ENCODE data around the gene UNC119B.
A peak's percentile ranks its signal among the peaks of the same experiment; 100 is the strongest.

The UNC119B gene

DNA sequence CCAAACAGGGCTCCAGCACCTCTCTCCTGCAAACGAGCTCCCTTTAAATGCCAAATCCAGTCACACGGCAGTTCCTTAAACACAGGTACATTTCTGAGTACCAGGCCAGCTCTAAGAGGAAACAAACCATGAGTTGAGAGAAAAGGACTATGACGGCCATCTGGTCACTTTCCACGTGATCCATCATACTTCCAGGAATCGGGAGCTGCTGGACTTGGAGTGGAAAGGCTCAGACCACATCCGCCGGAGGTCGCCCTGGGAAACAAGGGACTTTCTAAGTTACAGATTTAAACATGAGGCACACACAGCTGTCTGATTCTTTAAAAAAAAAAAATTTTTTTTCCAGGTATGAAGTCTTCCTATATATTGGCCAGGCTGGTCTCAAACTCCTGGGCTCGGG lies 54.6 kb downstream of the UNC119B start:
- Mint-ChIP-seq H3K9me3 (no peaks in the 10 kb centered on the region), H3K4me3 (no peak overlapping the region), H3K4me1 (peaks cover 31% of the 10 kb centered on the region), H3K27me3 (ENCODE audit: low read depth) (no peaks in the 10 kb centered on the region), H3K36me3 (ENCODE audit: low read depth) (peaks cover 67% of the 10 kb centered on the region), H3K27ac (no peak overlapping the region)
- TF ChIP-seq, protein P1, sequence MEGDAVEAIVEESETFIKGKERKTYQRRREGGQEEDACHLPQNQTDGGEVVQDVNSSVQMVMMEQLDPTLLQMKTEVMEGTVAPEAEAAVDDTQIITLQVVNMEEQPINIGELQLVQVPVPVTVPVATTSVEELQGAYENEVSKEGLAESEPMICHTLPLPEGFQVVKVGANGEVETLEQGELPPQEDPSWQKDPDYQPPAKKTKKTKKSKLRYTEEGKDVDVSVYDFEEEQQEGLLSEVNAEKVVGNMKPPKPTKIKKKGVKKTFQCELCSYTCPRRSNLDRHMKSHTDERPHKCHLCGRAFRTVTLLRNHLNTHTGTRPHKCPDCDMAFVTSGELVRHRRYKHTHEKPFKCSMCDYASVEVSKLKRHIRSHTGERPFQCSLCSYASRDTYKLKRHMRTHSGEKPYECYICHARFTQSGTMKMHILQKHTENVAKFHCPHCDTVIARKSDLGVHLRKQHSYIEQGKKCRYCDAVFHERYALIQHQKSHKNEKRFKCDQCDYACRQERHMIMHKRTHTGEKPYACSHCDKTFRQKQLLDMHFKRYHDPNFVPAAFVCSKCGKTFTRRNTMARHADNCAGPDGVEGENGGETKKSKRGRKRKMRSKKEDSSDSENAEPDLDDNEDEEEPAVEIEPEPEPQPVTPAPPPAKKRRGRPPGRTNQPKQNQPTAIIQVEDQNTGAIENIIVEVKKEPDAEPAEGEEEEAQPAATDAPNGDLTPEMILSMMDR (IDR thresholded peaks at IDR 0.05; ENCODE audit: unreplicated experiment in 3 of 3), result no peak

DNA sequence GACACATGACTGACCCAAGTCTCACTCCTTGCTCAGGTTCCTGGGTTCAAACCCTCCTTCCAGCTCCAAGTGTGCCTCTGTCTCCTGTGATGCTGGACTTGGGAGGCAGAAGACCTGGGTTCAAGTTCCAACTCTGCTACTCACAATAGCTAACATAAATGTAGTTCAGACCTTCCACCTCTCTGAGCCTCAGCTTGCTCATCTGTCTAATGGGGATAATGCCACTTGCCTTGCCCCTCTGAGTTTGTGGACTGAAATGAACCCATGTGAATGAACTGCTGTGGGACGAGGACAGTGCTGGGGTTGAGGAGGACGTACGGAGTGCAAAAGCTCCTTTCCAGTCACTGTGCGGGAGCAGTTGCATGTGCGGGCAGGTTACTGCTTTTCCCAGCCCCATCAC lies 56.3 kb downstream of the UNC119B start:
- Mint-ChIP-seq H3K36me3 (ENCODE audit: low read depth) (peaks cover 67% of the 10 kb centered on the region), H3K27me3 (ENCODE audit: low read depth) (no peaks in the 10 kb centered on the region), H3K9me3 (no peaks in the 10 kb centered on the region), H3K4me3 (no peak overlapping the region), H3K27ac (no peak overlapping the region), H3K4me1 (peaks cover 27% of the 10 kb centered on the region)
- TF ChIP-seq, protein P1 (IDR thresholded peaks at IDR 0.05; ENCODE audit: unreplicated experiment in 3 of 3), result no peak

- Mint-ChIP-seq H3K36me3 (ENCODE audit: low read depth) (peaks cover 63% of the 10 kb centered on the region), H3K4me1 (peaks cover 22% of the 10 kb centered on the region), H3K4me3 (no peak overlapping the region), H3K9me3 (no peaks in the 10 kb centered on the region), H3K27ac (no peak overlapping the region), H3K27me3 (ENCODE audit: low read depth) (no peaks in the 10 kb centered on the region)
- TF ChIP-seq, protein P1 (IDR thresholded peaks at IDR 0.05; ENCODE audit: unreplicated experiment in 3 of 3), result no peak
These were observed 57.1 kb downstream of the UNC119B start for GRCh38 chr12:120767071-120768024.

DNA sequence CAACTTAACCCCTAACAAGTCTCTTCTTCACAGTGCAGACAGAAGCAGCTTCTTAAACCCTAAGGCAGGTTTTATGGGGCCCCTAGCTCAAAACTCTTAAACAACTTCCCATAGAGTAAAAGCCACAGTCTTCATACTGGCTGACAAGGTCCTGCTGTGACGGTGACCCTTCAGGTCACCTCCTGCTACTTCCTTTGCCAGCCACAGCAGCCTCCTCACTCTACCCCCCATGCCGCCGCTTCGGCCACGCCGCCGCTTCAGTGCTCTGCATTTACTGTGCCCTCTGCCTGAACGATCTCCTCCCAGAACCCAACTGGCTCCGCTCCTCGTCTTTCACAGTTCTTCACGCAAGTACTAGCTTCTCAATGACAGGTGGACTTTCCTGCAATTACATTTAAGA lies 60.8 kb downstream of the UNC119B start:
- no peak overlapping the region for H3K4me3 Mint-ChIP-seq
- H3K4me1 Mint-ChIP-seq, result peaks cover 31% of the 10 kb centered on the region
- peak overlapping the region in 2 of 3 experiments; percentile 5 to 30 for H3K27ac Mint-ChIP-seq
- H3K27me3 Mint-ChIP-seq (ENCODE audit: low read depth), result no peaks in the 10 kb centered on the region
- H3K9me3 Mint-ChIP-seq, result no peaks in the 10 kb centered on the region
- TF ChIP-seq, protein P1 (IDR thresholded peaks at IDR 0.05; ENCODE audit: unreplicated experiment in 3 of 3), result no peak
- H3K36me3 Mint-ChIP-seq (ENCODE audit: low read depth), result peaks cover 61% of the 10 kb centered on the region
